GM12874 (cell line): Measurements from ENCODE around the gene SAMD7.

Source experiments
- CTCF ChIP-seq: IDR thresholded peaks from 2 replicates; pipeline ENCODE4 v1.5.1; 2011; ENCODE audit warnings: low read depth, mild to moderate bottlenecking, control low read depth, low read length, moderate library complexity; ENCODE audit not compliant: insufficient read depth

Gene SAMD7

GRCh38 chr3:169891886-169892285 is 19.5 kb upstream of the SAMD7 start:
- no peak for TF ChIP-seq CTCF

GRCh38 chr3:169894110-169894509 is 17.3 kb upstream of the SAMD7 start:
- TF ChIP-seq CTCF, result no peak

- no peak for TF ChIP-seq CTCF
Measured at GRCh38 chr3:169895072-169895471, 16.3 kb upstream of the SAMD7 start.

- TF ChIP-seq CTCF, result no peak
Measured at GRCh38 chr3:169897284-169897683, 14.1 kb upstream of the SAMD7 start.

- TF ChIP-seq CTCF, result no peak
Measured at GRCh38 chr3:169901453-169901852, 9.9 kb upstream of the SAMD7 start.

- no peak for TF ChIP-seq CTCF
Measured at GRCh38 chr3:169905404-169905803, 6.0 kb upstream of the SAMD7 start.

- no peak for TF ChIP-seq CTCF
Measured at GRCh38 chr3:169907476-169907875, 3.9 kb upstream of the SAMD7 start.

GRCh38 chr3:169907944-169908343 is 3.4 kb upstream of the SAMD7 start:
- no peak for TF ChIP-seq CTCF
